ENCODE measurements around the gene TMC4.

DNA sequence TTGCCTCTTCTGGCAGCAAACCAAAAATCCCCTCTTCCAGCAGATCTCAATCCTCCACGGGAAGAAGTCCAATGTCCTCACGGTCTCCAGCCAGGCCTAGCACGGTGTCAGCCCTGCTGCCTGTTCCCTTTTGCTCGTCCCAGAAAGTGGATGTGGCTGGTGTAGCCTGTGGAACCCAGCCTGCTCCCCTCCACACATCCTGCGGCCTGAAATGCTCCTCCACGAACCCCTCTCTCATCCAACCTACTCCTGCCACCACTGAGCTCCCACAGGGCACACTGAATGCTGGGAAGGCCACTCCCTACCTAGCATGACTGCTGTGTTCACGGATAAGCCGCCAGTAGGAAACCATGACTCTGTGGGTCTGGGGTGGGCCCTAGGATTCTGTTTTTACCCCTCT, 13.4 kb upstream of the TMC4 start:
- TF ChIP-seq EZH2 (IDR thresholded peaks at IDR 0.05; ENCODE audit: insufficient read depth, poor library complexity, severe bottlenecking), result no peak
- TF ChIP-seq EZH2phosphoT487 (IDR thresholded peaks at IDR 0.05; ENCODE audit: insufficient read depth, low read depth), result no peak
